Measurements from ENCODE around the gene MUC3A. TPM values are rescaled to one million over a fixed set of nuclear protein-coding genes. Genes with fewer than 3 reads are reported as not detected.

MUC3A gene
- total RNA-seq, 3 donors from 2014 or later = under 0.01 to 0.29 (median 0.16) TPM

DNA sequence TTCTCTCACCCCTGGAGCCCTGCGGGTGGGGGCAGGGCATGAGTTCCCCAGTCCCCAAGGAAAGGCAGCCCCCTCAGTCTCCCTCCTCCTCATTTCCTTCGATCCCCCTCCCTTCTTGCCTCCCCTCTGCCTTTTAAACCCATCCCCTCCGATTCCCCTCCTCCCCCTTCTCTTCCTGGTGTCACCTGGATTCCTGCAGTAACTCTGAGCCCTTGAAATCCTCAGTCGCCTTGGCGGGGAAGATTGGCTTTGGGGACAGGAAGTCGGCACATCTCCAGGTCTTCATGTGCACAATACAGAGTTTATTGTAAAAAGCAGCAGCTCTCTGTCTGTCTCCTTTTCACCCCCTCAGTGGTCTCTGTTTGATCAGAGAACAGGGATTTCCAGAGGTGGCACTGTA is 18.7 kb downstream of the MUC3A start:
- DNase-seq (ENCODE audit: low spot score in 2 of 2) = no peak
- H3K27ac ChIP-seq = no peak overlapping the region
- H3K36me3 ChIP-seq = no peaks in the 10 kb centered on the region
- no peak overlapping the region for H3K4me3 ChIP-seq
- H3K9me3 ChIP-seq = no peaks in the 10 kb centered on the region
- peaks cover 10% of the 10 kb centered on the region in 2 donors for H3K4me1 ChIP-seq
- TF ChIP-seq POLR2AphosphoS5 (IDR thresholded peaks at IDR 0.05) (no peak), CTCF (IDR thresholded peaks at IDR 0.05) (no peak), POLR2A (IDR thresholded peaks at IDR 0.05) (no peak)
- intact Hi-C loops (cut with DNase I; ENCODE audit: low total_unique reads) = no loop called here
- H3K27me3 ChIP-seq = peaks cover 0 to 63% of the 10 kb centered on the region in 2 donors

DNA sequence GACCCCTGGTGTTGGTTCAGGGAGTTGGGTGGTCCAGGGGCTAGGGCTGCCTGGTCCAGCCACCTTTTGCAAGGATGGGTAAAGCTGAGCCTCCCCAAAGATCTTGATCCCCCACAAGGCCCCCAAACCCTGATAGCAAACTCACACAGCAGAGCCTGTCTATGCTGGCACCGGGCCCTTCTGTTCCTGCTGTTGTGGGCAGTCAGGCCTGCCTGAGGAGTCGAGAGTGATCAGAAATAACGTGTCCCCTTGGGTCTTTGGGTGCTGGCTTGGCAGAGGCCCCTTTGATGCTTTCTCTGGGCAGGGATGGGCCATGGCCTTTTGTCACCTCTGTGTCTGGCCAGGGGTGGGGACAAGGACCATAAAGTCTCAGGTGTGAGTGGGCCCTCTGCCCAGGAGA is 19.3 kb downstream of the MUC3A start:
- H3K36me3 ChIP-seq = no peaks in the 10 kb centered on the region
- intact Hi-C loops (cut with DNase I; ENCODE audit: low total_unique reads) = no loop called here
- H3K27ac ChIP-seq = no peak overlapping the region
- peaks cover 0 to 60% of the 10 kb centered on the region in 2 donors for H3K27me3 ChIP-seq
- H3K4me1 ChIP-seq = peaks cover 10% of the 10 kb centered on the region in 2 donors
- DNase-seq (ENCODE audit: low spot score in 2 of 2) = no peak
- no peaks in the 10 kb centered on the region for H3K9me3 ChIP-seq
- TF ChIP-seq POLR2A (IDR thresholded peaks at IDR 0.05) (no peak), POLR2AphosphoS5 (IDR thresholded peaks at IDR 0.05) (no peak), CTCF (IDR thresholded peaks at IDR 0.05) (no peak)
- H3K4me3 ChIP-seq = no peak overlapping the region

DNA sequence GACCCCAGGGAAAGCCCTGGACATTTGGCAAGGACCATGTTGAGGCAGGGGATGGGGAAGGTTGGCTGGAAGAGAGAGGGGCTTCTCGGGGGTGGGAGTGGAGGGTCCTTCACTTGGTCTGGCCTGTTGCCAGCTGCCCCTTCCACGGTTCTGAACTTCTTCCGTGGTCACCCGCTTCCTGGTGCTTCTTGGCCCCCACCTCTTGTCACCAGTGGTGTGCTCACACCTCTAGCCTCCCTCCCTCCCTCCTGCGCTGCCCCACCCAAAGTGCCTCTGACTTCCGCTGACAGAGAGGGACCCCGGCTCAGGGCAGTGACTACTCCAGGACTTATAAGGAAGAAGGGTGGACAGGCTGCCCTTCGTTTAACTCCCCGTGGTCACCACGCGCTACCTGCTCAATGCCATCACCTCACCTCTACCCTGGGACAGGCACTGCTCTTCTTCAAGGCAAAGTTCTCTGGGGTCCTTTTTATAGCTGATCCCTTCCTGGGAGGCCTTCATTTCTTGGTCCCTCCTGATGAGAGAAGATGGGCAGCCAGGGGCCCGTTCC is 19.8 kb downstream of the MUC3A start, which contains the start of gene MUC12:
TSS of gene MUC12 (plus strand) at position 500 of the 550 bp plus-strand sequence. CDS start 58 bp downstream, outside the sequence.
- H3K27ac ChIP-seq = no peak within 1 kb of the TSS
- H3K36me3 ChIP-seq = no peaks in the 10 kb centered on the region
- TF ChIP-seq POLR2AphosphoS5 (IDR thresholded peaks at IDR 0.05) (no peak), CTCF (IDR thresholded peaks at IDR 0.05) (no peak)
- no peak for DNase-seq (ENCODE audit: low spot score in 2 of 2)
- intact Hi-C loops (cut with DNase I; ENCODE audit: low total_unique reads) = no loop called here
- no peak within 1 kb of the TSS for H3K4me3 ChIP-seq
- H3K9me3 ChIP-seq = peaks cover 0 to 3% of the 10 kb centered on the region in 2 donors
- H3K27me3 ChIP-seq = peaks cover 0 to 55% of the 10 kb centered on the region in 2 donors
- peaks cover 10% of the 10 kb centered on the region in 2 donors for H3K4me1 ChIP-seq

- no peak overlapping the region for H3K27ac ChIP-seq
- no peak overlapping the region for H3K4me3 ChIP-seq
- peaks cover 5 to 7% of the 10 kb centered on the region in 2 donors for H3K4me1 ChIP-seq
- intact Hi-C loops (cut with DNase I; ENCODE audit: low total_unique reads) = no loop called here
- peaks cover 0 to 33% of the 10 kb centered on the region in 2 donors for H3K27me3 ChIP-seq
- peaks cover 0 to 6% of the 10 kb centered on the region in 2 donors for H3K9me3 ChIP-seq
- TF ChIP-seq CTCF (IDR thresholded peaks at IDR 0.05) = no peak
- no peak for TF ChIP-seq POLR2AphosphoS5 (IDR thresholded peaks at IDR 0.05)
- no peak for TF ChIP-seq POLR2A (IDR thresholded peaks at IDR 0.05)
- H3K36me3 ChIP-seq = no peaks in the 10 kb centered on the region
- DNase-seq (ENCODE audit: low spot score in 2 of 2) = no peak
These were observed 22.0 kb downstream of the MUC3A start for GRCh38 chr7:100971111-100972001.

- intact Hi-C loops (cut with DNase I; ENCODE audit: low total_unique reads) = no loop called here
- Histone ChIP-seq H3K36me3 (no peaks in the 10 kb centered on the region), H3K27me3 (peaks cover 0 to 26% of the 10 kb centered on the region in 2 donors), H3K27ac (no peak overlapping the region), H3K4me3 (no peak overlapping the region), H3K9me3 (peaks cover 0 to 6% of the 10 kb centered on the region in 2 donors), H3K4me1 (peaks cover 0 to under 1% of the 10 kb centered on the region in 2 donors)
- DNase-seq (ENCODE audit: low spot score in 2 of 2) = no peak
- TF ChIP-seq POLR2AphosphoS5 (IDR thresholded peaks at IDR 0.05) (no peak), POLR2A (IDR thresholded peaks at IDR 0.05) (no peak), CTCF (IDR thresholded peaks at IDR 0.05) (no peak)
These were observed 22.6 kb downstream of the MUC3A start for GRCh38 chr7:100972002-100972347.
